A673 (cell line): Measurements from ENCODE around the gene TNS3.

Experiments used
- CTCF ChIP-seq: fragments of 300-800, 200-600 bp; sonication (generic); conservative IDR thresholded peaks from 2 replicates; pipeline ENCODE4 v1.5.1; 2017; ENCODE audit warnings: low read depth, mild to moderate bottlenecking, antibody characterized with exemption, low read length, moderate library complexity, mixed read lengths
- EZH2 ChIP-seq: fragments of 200-600 bp; sonication (generic); IDR thresholded peaks from 2 replicates; pipeline ENCODE4 v1.6.1; 2017; ENCODE audit warnings: borderline replicate concordance, low read depth, mild to moderate bottlenecking, mixed read lengths, antibody characterized with exemption, low read length; ENCODE audit not compliant: poor library complexity, severe bottlenecking

DNA sequence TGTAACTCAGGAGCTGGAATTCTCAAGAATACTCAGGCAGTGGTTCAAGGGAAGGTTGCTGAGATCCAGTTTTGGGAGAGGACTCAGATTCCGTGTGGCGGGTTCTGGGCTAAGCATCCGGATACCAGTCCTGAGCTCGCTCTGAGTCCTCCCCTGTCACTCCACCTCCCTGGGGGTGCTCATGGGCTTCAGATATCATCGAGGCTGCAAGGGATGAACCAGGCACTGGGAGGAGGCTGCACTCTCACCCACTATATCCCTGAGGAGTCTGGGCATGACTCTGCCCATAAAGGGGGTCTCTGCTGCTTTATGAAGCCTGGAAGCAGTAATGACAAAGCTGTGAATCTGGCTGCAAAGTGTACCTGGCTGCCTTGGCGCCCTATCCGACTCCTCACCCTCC, 188.5 kb downstream of the TNS3 start:
- TF ChIP-seq EZH2 (no peak), CTCF (no peak)
